ENCODE results near the gene CLDN22. TPM values are rescaled to one million over a fixed set of nuclear protein-coding genes. Genes with fewer than 3 reads are reported as not detected.

Gene CLDN22
- total RNA-seq, 4 donors from 2014 or later, result not detected

GRCh38 chr4:183287309-183287659 lies 32.8 kb downstream of the CLDN22 start:
- no peak overlapping the region for H3K27ac ChIP-seq
- no peak for TF ChIP-seq POLR2A (IDR thresholded peaks at IDR 0.05)
- no peak overlapping the region for H3K4me3 ChIP-seq
- DNase-seq (ENCODE audit: low spot score in 2 of 2), result no peak
- no peaks in the 10 kb centered on the region for H3K27me3 ChIP-seq
- peaks cover 0 to 96% (median 7%) of the 10 kb centered on the region in 3 donors for H3K36me3 ChIP-seq
- no peaks in the 10 kb centered on the region for H3K9me3 ChIP-seq
- 91 to 94% methylated on average over 2 of the region's 2 CpGs for WGBS, 2 donors
- H3K4me1 ChIP-seq, result no peaks in the 10 kb centered on the region

- H3K36me3 ChIP-seq, result peaks cover 0 to 90% (median 7%) of the 10 kb centered on the region in 3 donors
- 92 to 96% methylated on average over 11 of the region's 11 CpGs for WGBS, 2 donors
- DNase-seq (ENCODE audit: low spot score in 2 of 2), result no peak
- H3K4me1 ChIP-seq, result no peaks in the 10 kb centered on the region
- H3K9me3 ChIP-seq, result no peaks in the 10 kb centered on the region
- no peak overlapping the region for H3K27ac ChIP-seq
- no peak overlapping the region for H3K4me3 ChIP-seq
- TF ChIP-seq, protein P1, sequence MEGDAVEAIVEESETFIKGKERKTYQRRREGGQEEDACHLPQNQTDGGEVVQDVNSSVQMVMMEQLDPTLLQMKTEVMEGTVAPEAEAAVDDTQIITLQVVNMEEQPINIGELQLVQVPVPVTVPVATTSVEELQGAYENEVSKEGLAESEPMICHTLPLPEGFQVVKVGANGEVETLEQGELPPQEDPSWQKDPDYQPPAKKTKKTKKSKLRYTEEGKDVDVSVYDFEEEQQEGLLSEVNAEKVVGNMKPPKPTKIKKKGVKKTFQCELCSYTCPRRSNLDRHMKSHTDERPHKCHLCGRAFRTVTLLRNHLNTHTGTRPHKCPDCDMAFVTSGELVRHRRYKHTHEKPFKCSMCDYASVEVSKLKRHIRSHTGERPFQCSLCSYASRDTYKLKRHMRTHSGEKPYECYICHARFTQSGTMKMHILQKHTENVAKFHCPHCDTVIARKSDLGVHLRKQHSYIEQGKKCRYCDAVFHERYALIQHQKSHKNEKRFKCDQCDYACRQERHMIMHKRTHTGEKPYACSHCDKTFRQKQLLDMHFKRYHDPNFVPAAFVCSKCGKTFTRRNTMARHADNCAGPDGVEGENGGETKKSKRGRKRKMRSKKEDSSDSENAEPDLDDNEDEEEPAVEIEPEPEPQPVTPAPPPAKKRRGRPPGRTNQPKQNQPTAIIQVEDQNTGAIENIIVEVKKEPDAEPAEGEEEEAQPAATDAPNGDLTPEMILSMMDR (IDR thresholded peaks at IDR 0.05), result no peak
- TF ChIP-seq EP300 (IDR thresholded peaks at IDR 0.05), result no peak
- no peak for TF ChIP-seq POLR2A (IDR thresholded peaks at IDR 0.05)
- no peaks in the 10 kb centered on the region for H3K27me3 ChIP-seq
Measured at GRCh38 chr4:183286590-183287308, 33.3 kb downstream of the CLDN22 start.

- H3K27ac ChIP-seq, result no peak overlapping the region
- TF ChIP-seq EP300 (IDR thresholded peaks at IDR 0.05) (no peak), POLR2A (IDR thresholded peaks at IDR 0.05) (no peak)
- TF ChIP-seq, protein P1 (IDR thresholded peaks at IDR 0.05), result no peak
- H3K9me3 ChIP-seq, result no peaks in the 10 kb centered on the region
- H3K4me3 ChIP-seq, result no peak overlapping the region
- no peaks in the 10 kb centered on the region for H3K4me1 ChIP-seq
- no peaks in the 10 kb centered on the region for H3K27me3 ChIP-seq
- WGBS, 2 donors, result 89 to 94% methylated on average over 7 of the region's 7 CpGs
- peaks cover 0 to 85% (median 7%) of the 10 kb centered on the region in 3 donors for H3K36me3 ChIP-seq
- DNase-seq (ENCODE audit: low spot score in 2 of 2), result no peak
Measured at GRCh38 chr4:183285886-183286285, 34.2 kb downstream of the CLDN22 start.

- TF ChIP-seq, protein P1 (IDR thresholded peaks at IDR 0.05), result no peak
- TF ChIP-seq EP300 (IDR thresholded peaks at IDR 0.05), result no peak
- TF ChIP-seq POLR2A (IDR thresholded peaks at IDR 0.05), result no peak
- Histone ChIP-seq H3K27ac (no peak overlapping the region), H3K4me1 (no peaks in the 10 kb centered on the region), H3K27me3 (no peaks in the 10 kb centered on the region), H3K36me3 (peaks cover 0 to 82% (median 7%) of the 10 kb centered on the region in 3 donors), H3K4me3 (no peak overlapping the region), H3K9me3 (no peaks in the 10 kb centered on the region)
- DNase-seq (ENCODE audit: low spot score in 2 of 2), result no peak
- 56 to 72% methylated on average over 4 of the region's 4 CpGs for WGBS, 2 donors
Measured at GRCh38 chr4:183284965-183285364, 35.1 kb downstream of the CLDN22 start.

DNA sequence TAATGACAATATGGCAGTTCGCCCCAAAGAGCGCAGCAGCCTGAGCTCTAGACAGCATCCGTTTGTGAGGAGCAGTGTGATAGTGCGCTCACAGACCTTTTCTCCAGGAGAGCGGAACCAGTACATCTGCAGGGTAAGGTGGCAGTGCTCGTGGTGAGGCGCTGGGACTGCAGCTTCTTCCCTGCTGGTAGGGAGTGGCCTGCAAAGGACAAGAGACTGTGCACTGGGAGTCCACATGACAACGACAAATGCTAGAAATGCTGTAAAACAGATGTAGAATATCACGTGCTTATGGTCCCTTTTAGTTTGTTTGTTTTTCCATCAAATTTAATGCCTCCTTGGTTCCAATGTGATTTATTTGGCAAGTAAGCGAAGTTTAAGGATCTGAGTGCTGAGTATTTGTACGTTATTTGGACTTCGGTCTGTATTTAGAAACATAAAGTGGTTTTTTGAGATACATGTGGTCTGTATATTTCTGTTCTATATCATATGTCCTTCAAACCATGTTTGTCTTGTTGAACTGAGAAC lies 35.8 kb downstream of the CLDN22 start:
- Histone ChIP-seq H3K4me3 (no peak overlapping the region), H3K9me3 (no peaks in the 10 kb centered on the region), H3K27me3 (no peaks in the 10 kb centered on the region), H3K36me3 (peaks cover 0 to 79% (median 4%) of the 10 kb centered on the region in 3 donors), H3K4me1 (no peaks in the 10 kb centered on the region), H3K27ac (no peak overlapping the region)
- 80 to 82% methylated on average over 12 of the region's 12 CpGs for WGBS, 2 donors
- DNase-seq (ENCODE audit: low spot score in 2 of 2), result no peak
- TF ChIP-seq EP300 (IDR thresholded peaks at IDR 0.05), result no peak
- TF ChIP-seq POLR2A (IDR thresholded peaks at IDR 0.05), result no peak
- TF ChIP-seq, protein P1 (IDR thresholded peaks at IDR 0.05), result no peak
